LNCaP clone FGC (cell line): ENCODE measurements around the gene KHDC1L.

Source experiments
- DNase-seq: peaks from one replicate; pipeline ENCODE4 v3.0.0-alpha.2; 2011; ENCODE audit warnings: low read depth
- H3K4me3 ChIP-seq: 2 replicates; pipeline ENCODE4 v1.5.1; 2011; ENCODE audit warnings: mild to moderate bottlenecking, low read depth, low read length, control low read depth
- CTCF ChIP-seq: IDR thresholded peaks from 2 replicates; pipeline ENCODE4 v1.5.1; 2012; ENCODE audit warnings: mild to moderate bottlenecking; ENCODE audit not compliant: control insufficient read depth, insufficient read depth; ENCODE audit errors: extremely low read depth

Gene KHDC1L

GRCh38 chr6:73182021-73182607, 43.2 kb downstream of the KHDC1L start:
- TF ChIP-seq CTCF, result no peak
- no peak overlapping the region for H3K4me3 ChIP-seq
- no peak for DNase-seq

GRCh38 chr6:73180763-73181619, 44.3 kb downstream of the KHDC1L start:
- peak; percentile 32 for DNase-seq
- TF ChIP-seq CTCF, result peak; percentile 78
- H3K4me3 ChIP-seq, result peak overlapping the region; percentile 21; the same call in 1 of the 2 replicates

GRCh38 chr6:73180076-73180738, 45.1 kb downstream of the KHDC1L start:
- DNase-seq, result no peak
- no peak overlapping the region for H3K4me3 ChIP-seq

GRCh38 chr6:73177221-73177944, 47.9 kb downstream of the KHDC1L start:
- no peak overlapping the region for H3K4me3 ChIP-seq
- no peak for TF ChIP-seq CTCF
- no peak for DNase-seq

More at GRCh38 chr6:73180076-73180738, 45.1 kb downstream of the KHDC1L start:
- TF ChIP-seq CTCF, result no peak

GRCh38 chr6:73176057-73176456, 49.2 kb downstream of the KHDC1L start:
- TF ChIP-seq CTCF, result no peak
- H3K4me3 ChIP-seq, result no peak overlapping the region
- DNase-seq, result no peak

- no peak for TF ChIP-seq CTCF
- no peak for DNase-seq
- H3K4me3 ChIP-seq, result no peak overlapping the region
Observed at GRCh38 chr6:73174646-73175045, 50.6 kb downstream of the KHDC1L start.
